Activated naive CD8-positive, alpha-beta T cell treated with anti-CD3 and anti-CD28 coated beads for 36 hours (primary cell): Measurements from ENCODE around the gene SREBF1. TPM values are rescaled to one million over a fixed set of nuclear protein-coding genes. Genes with fewer than 3 reads are reported as not detected.
"Not testable (repeated sequence)": the region's sequence is repeated elsewhere in the genome, so short reads cannot be mapped to it uniquely, and the experiment has no call there.

Source experiments
- DNase-seq: peaks from one replicate; pipeline ENCODE4 v3.0.0; 2021
- H3K27ac Mint-ChIP-seq: one replicate; pipeline ENCODE4 v1.8.0; 2022; ENCODE audit warnings: mild to moderate bottlenecking, moderate library complexity, mixed read lengths
- H3K27me3 Mint-ChIP-seq: one replicate; pipeline ENCODE4 v1.8.0; 2022; ENCODE audit warnings: mild to moderate bottlenecking, mixed read lengths
- H3K36me3 Mint-ChIP-seq: one replicate; pipeline ENCODE4 v1.8.0; 2021; ENCODE audit warnings: mild to moderate bottlenecking, mixed read lengths
- H3K4me1 Mint-ChIP-seq: one replicate; pipeline ENCODE4 v1.8.0; 2021; ENCODE audit warnings: mixed read lengths
- H3K4me3 Mint-ChIP-seq: one replicate; pipeline ENCODE4 v1.8.0; 2022; ENCODE audit warnings: mild to moderate bottlenecking, moderate library complexity, mixed read lengths
- H3K9me3 Mint-ChIP-seq: one replicate; pipeline ENCODE4 v1.8.0; 2022; ENCODE audit warnings: mixed read lengths
- total RNA-seq, 2 experiments: library from RNA; stranded (reverse); gene quantifications; one replicate each; pipeline ENCODE4 v1.2.3, GENCODE V29; 2021

The SREBF1 gene
- total RNA-seq, 2 experiments from 2014 or later: 123 to 131 TPM

DNA sequence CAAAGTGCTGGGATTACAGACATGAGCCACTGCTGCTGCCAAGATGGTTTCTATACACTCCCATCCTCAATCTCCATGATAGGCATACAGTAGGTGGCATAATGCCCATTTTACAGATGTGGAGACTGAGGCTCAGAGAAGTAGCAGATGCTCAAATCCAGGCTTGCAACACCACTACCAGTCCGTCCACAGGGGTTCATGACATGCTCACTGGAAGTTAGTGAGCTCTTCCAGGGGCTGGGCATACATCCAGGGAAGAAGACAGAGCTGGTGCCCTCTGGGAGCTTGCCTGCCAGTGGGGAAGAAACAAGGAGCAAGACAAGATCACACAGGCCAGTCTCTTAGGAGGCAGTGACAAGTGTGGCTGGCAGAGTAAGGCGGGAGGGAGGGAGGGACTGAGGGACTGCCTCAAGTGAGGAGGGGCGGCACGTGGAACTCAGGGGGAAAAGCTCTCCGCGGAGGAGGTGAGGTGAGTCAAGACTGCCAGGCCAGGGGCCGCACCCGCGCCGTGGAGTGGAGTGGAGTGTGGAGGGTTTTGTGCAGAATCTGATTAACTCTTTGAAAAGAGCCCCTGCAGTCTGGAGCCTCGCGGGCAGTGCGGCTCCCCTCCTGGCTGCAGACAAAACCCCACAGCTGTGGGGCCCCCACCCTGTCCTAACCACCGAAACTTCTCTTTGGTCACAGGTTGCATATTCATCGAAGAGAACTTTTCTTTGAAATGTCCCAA lies 27.9 kb downstream of the SREBF1 start:
- Mint-ChIP-seq H3K9me3 (no peaks in the 10 kb centered on the region), H3K27ac (peak overlapping the region; percentile 17), H3K36me3 (peaks cover 6% of the 10 kb centered on the region), H3K27me3 (no peaks in the 10 kb centered on the region), H3K4me1 (peaks cover 20% of the 10 kb centered on the region), H3K4me3 (no peak overlapping the region)
- DNase-seq: peak; percentile 51

DNA sequence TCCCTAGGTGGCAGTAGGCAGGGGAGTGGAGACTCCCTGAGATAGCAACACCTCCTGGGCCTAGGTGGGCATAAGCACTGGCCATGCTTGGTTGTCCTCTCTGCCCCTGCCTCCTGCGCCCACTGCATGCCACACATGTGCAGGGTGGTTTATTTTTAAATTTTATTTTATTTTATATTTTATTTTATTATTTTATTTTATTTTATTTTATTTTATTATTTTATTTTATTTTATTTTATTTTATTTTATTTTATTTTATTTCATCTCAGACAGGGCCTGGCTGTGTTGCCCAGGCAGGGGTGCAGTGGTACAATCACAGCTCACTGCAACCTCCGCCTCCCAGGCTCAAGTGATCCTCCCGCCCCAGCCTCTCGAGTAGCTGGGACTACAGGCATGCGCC lies 28.6 kb downstream of the SREBF1 start:
- H3K4me1 Mint-ChIP-seq: peaks cover 20% of the 10 kb centered on the region
- not testable (repeated sequence) for H3K27ac Mint-ChIP-seq, H3K4me3 Mint-ChIP-seq, H3K27me3 Mint-ChIP-seq, H3K9me3 Mint-ChIP-seq, DNase-seq, H3K36me3 Mint-ChIP-seq

DNA sequence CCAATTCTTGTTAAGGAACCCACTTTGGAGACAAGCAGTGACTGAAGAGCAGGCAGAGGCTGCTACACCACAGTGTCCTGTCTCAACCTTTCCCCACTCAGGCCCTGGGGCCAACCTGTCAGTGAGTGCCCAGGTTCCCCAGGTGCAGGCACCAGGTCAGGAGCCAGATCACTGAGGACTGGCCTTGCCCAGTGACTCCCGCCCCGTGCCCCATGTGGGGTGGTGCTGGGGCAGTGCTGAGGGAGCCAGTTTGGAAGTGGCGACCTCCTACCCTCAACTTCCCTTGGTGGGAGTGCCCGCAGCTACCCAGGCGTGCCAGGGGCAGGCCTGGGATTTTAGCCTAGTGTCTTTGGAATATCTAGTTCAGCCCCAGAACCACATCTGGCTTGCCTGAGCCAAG lies 29.3 kb downstream of the SREBF1 start:
- peaks cover 6% of the 10 kb centered on the region for H3K36me3 Mint-ChIP-seq
- H3K27ac Mint-ChIP-seq: peak overlapping the region; percentile 6
- no peak overlapping the region for H3K4me3 Mint-ChIP-seq
- no peaks in the 10 kb centered on the region for H3K9me3 Mint-ChIP-seq
- H3K4me1 Mint-ChIP-seq: peaks cover 16% of the 10 kb centered on the region
- H3K27me3 Mint-ChIP-seq: no peaks in the 10 kb centered on the region
- no peak for DNase-seq

DNA sequence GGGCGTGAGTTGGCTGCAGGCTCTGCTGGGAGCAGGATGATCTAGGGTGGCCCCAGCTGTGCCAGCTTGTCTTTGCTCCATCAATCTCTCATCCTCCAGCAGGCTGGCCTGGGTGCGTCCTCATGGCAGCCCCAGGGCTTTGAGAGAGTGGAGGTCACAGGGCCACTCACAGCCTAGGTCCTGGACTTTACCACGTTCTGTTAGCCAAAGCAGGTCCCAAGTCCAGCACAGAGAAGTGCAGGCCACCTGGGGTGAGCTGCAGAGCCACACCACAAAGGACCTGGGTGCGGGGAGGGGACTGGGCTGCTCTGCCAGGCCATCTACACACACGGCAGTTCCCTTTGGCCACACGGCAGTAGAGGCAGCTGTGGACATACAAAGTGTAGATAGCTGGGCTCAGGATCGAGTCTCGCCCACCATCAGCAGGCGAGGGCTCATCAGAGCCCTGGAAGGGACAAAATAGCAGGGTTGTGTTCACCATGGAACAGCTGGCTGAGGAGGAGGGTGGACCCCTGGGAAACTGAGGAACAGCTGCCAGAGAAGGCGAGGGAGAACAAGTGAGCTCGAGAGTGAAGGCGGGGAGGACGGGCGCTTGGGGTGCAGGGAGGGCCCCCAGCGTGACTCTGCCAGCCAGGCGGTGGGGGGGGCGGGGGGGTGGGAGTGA lies 30.0 kb downstream of the SREBF1 start:
- H3K36me3 Mint-ChIP-seq: peaks cover 6% of the 10 kb centered on the region
- no peaks in the 10 kb centered on the region for H3K27me3 Mint-ChIP-seq
- no peaks in the 10 kb centered on the region for H3K9me3 Mint-ChIP-seq
- peak overlapping the region; percentile 46 for H3K27ac Mint-ChIP-seq
- H3K4me3 Mint-ChIP-seq: no peak overlapping the region
- DNase-seq: no peak
- peaks cover 10% of the 10 kb centered on the region for H3K4me1 Mint-ChIP-seq

DNA sequence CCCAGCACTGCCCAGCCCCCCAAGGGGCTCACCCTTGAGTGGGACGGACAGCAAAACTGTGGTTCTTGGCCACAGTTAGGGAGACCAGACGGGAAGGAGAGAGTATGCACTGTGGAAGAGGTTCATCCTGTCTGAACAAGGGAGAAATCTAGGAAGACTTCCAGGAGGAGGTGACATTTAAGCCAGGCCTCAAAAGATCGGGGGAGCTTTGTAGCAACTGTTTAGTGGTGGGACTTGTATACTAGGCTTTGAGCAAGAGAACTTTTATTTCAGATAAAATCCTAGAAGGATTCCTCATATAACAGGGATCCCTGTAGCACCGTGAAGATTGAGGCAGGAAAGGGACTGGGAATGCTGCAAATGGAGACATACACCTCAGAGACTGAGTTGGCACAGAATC lies 30.8 kb downstream of the SREBF1 start:
- H3K9me3 Mint-ChIP-seq: no peaks in the 10 kb centered on the region
- peaks cover 3% of the 10 kb centered on the region for H3K36me3 Mint-ChIP-seq
- no peak for DNase-seq
- H3K4me3 Mint-ChIP-seq: no peak overlapping the region
- H3K4me1 Mint-ChIP-seq: peaks cover 7% of the 10 kb centered on the region
- no peaks in the 10 kb centered on the region for H3K27me3 Mint-ChIP-seq
- no peak overlapping the region for H3K27ac Mint-ChIP-seq

DNA sequence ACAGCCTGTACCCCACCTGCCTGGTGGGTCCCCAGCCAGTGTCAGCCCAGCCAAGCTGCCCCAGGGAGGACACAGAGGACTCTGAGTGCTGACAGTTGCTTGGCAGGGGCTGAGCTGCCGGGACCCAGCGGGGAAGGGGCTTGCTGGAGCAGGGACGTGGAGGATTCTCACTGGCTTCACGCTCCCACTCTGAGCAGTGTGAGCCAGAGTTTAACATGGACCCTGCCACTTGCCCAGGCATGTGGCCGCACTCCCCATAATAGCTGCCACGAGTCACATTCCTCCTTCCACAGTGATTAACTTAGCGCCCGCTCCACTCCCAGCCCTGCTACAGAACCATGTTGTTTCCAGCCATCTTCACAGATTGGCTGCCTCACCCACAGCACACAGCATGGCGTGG lies 31.2 kb downstream of the SREBF1 start:
- H3K36me3 Mint-ChIP-seq: peaks cover 3% of the 10 kb centered on the region
- DNase-seq: no peak
- H3K9me3 Mint-ChIP-seq: no peaks in the 10 kb centered on the region
- H3K4me1 Mint-ChIP-seq: peaks cover 7% of the 10 kb centered on the region
- no peaks in the 10 kb centered on the region for H3K27me3 Mint-ChIP-seq
- H3K27ac Mint-ChIP-seq: no peak overlapping the region
- no peak overlapping the region for H3K4me3 Mint-ChIP-seq

DNA sequence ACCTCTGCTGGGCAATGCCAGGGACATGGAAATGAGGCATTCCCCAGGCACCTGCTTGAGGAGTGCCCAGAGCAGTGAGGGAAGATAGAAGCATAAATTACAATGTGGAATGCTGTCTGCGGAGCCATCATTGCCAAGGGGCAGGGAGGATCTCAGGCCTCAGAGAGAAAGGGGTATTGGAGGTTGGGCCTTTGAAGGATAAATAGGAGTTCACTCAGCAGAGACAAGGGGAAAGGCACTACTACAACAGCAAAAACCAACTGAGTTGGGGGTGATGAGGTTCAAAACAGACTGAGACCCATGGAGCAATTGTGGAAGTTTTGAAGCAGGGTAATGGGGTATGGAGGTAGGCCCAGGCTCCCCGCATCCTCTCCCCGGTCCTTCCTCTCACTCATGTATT lies 32.8 kb downstream of the SREBF1 start:
- no peak overlapping the region for H3K4me3 Mint-ChIP-seq
- peaks cover 3% of the 10 kb centered on the region for H3K36me3 Mint-ChIP-seq
- peaks cover 6% of the 10 kb centered on the region for H3K4me1 Mint-ChIP-seq
- H3K27me3 Mint-ChIP-seq: no peaks in the 10 kb centered on the region
- H3K9me3 Mint-ChIP-seq: no peaks in the 10 kb centered on the region
- DNase-seq: no peak
- H3K27ac Mint-ChIP-seq: no peak overlapping the region

DNA sequence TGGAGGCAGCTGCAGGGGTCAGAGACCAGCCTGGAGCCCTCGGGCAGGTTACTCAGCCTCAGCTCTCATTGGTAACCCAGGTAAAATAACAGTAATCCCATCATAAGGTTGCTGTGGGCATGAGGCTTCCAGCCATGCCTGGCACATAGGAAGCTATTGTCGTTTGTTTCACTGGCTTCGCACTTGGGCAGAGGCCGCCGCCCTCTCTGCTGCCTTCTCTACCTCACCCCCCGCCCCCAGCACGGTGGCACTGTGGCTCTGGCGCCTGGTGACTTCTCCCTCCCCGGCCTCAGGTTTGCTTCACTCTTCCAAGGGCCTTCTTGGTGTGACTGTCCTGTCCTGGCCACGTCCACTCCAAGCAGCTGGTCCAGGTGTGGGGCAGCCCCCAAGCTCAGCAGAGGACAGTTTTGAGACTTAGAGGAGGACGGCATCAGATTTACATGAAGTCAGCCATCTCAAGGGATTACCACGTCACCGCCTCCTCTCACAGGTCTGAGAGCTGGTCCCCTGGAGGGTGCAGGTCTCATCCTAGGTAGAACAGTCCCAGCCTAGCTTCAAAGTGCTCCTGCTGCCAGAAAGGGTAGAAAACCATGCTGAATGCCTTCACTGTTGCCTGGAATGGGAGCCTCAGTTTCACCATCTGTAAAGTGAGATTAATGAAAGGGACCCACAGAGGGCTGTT lies 34.8 kb downstream of the SREBF1 start:
- no peaks in the 10 kb centered on the region for H3K9me3 Mint-ChIP-seq
- H3K4me3 Mint-ChIP-seq: no peak overlapping the region
- H3K4me1 Mint-ChIP-seq: no peaks in the 10 kb centered on the region
- no peaks in the 10 kb centered on the region for H3K27me3 Mint-ChIP-seq
- no peak for DNase-seq
- H3K27ac Mint-ChIP-seq: no peak overlapping the region
- H3K36me3 Mint-ChIP-seq: peaks cover 3% of the 10 kb centered on the region

DNA sequence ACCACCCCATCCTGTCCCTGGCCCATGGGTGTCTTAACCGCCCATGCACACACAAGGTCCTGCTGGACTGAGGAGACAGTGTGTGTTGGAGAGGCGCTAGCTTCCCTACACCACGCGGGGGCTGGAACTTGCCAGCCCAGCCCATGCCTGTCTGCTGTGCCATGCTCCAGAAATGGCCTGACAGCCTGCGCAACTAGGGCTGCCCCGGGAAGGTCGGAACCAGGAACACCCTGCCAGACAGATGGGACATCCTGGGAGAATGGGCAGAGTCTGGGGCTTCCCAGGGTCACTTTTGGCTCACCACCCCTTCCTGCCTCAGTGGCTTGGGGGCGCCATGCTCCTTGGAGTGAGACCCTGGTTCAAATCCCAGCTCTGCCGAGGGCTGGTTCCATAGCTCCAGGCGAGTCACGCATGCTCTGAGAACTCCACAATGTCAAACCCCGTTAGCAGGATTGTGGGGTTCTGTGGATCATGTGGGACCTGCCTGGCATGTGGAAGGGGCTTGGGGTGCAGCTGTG lies 36.2 kb downstream of the SREBF1 start:
- no peak overlapping the region for H3K27ac Mint-ChIP-seq
- H3K4me3 Mint-ChIP-seq: no peak overlapping the region
- no peaks in the 10 kb centered on the region for H3K9me3 Mint-ChIP-seq
- peaks cover 3% of the 10 kb centered on the region for H3K36me3 Mint-ChIP-seq
- no peaks in the 10 kb centered on the region for H3K4me1 Mint-ChIP-seq
- DNase-seq: no peak
- H3K27me3 Mint-ChIP-seq: no peaks in the 10 kb centered on the region

DNA sequence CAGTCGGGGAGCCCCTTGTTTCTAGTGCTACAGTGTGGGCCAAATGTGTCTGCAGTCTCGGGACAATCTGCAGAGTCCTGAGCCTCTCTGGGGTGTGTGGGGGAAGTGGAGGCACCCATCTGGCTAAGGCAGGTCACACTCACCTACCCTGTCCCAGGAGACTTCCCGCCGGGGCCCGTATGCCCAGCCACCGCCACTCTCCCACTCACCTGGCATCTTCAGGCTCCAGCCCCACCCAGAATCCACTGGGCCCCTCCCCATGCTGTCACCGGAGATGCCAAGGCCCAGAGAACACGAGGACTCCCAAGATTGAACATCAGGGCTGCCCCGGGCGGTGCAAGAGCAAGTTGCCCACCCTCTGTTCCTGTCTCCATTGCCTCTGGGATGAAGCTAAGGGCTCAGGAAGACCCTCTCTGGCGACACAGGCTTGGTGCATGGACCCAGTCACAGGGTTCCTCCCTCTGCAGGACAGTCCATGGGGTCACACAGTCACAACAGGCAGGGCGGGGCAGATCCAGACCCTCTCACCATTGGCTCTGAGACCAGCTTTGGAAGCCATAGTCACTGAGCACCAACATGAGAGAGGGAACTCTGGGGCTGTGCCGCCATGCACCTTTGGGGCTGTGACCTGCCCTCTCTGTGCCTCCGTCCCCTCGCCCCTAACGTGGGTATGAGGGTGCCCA lies 38.1 kb downstream of the SREBF1 start:
- Mint-ChIP-seq H3K4me1 (peaks cover 2% of the 10 kb centered on the region), H3K27me3 (no peaks in the 10 kb centered on the region), H3K27ac (no peak overlapping the region), H3K4me3 (no peak overlapping the region), H3K9me3 (no peaks in the 10 kb centered on the region), H3K36me3 (peaks cover 4% of the 10 kb centered on the region)
- no peak for DNase-seq

DNA sequence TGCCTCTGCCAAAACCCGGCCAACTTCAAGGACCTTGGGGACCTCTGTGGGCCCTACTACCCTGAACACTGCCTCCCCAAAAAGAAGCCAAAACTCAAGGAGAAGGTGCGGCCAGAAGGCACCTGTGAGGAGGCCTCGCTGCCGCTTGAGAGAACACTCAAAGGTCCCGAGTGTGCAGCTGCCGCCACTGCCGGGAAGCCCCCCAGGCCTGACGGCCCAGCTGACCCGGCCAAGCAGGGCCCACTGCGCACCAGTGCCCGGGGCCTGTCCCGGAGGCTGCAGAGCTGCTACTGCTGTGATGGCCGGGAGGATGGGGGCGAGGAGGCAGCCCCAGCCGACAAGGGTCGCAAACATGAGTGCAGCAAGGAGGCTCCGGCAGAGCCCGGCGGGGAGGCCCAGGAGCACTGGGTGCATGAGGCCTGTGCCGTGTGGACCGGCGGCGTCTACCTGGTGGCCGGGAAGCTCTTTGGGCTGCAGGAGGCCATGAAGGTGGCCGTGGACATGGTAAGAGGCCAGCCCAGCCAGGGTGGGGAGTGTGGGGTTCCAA lies 38.7 kb downstream of the SREBF1 start:
- no peaks in the 10 kb centered on the region for H3K9me3 Mint-ChIP-seq
- H3K4me3 Mint-ChIP-seq: no peak overlapping the region

DNA sequence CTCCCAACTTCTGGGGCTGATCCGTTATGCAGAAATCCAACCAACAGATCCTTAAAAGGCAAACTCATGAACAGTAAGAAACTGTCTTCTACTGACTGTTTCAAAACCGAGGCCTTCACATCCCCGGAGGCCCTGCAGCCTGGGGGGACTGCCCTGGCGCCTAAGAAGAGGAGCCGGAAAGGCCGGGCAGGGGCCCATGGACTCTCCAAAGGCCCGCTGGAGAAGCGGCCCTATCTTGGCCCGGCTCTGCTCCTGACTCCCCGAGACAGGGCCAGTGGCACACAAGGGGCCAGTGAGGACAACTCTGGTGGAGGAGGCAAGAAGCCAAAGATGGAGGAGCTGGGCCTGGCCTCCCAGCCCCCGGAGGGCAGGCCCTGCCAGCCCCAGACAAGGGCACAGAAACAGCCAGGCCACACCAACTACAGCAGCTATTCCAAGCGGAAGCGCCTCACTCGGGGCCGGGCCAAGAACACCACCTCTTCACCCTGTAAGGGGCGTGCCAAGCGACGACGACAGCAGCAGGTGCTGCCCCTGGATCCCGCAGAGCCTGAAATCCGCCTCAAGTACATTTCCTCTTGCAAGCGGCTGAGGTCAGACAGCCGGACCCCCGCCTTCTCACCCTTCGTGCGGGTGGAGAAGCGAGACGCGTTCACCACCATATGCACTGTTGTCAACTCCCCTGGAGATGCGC lies 39.5 kb downstream of the SREBF1 start:
- H3K4me1 Mint-ChIP-seq: peaks cover 11% of the 10 kb centered on the region
- no peaks in the 10 kb centered on the region for H3K9me3 Mint-ChIP-seq
- H3K4me3 Mint-ChIP-seq: no peak overlapping the region
- H3K36me3 Mint-ChIP-seq: peaks cover 6% of the 10 kb centered on the region
- DNase-seq: no peak
- H3K27me3 Mint-ChIP-seq: no peaks in the 10 kb centered on the region
- no peak overlapping the region for H3K27ac Mint-ChIP-seq

More for the DNA sequence above, 38.7 kb downstream of the SREBF1 start:
- no peaks in the 10 kb centered on the region for H3K27me3 Mint-ChIP-seq
- peaks cover 7% of the 10 kb centered on the region for H3K4me1 Mint-ChIP-seq
- no peak for DNase-seq
- no peak overlapping the region for H3K27ac Mint-ChIP-seq
- peaks cover 6% of the 10 kb centered on the region for H3K36me3 Mint-ChIP-seq

DNA sequence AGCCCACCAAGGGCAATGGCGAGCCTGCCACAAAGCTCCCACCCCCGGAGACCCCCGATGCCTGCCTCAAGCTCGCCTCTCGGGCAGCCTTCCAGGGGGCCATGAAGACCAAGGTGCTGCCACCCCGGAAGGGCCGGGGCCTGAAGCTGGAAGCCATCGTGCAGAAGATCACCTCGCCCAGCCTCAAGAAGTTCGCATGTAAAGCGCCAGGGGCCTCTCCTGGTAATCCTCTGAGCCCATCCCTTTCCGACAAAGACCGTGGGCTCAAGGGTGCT lies 40.1 kb downstream of the SREBF1 start:
- H3K27me3 Mint-ChIP-seq: no peaks in the 10 kb centered on the region
- H3K4me3 Mint-ChIP-seq: no peak overlapping the region
- no peaks in the 10 kb centered on the region for H3K9me3 Mint-ChIP-seq
- H3K36me3 Mint-ChIP-seq: peaks cover 6% of the 10 kb centered on the region
- no peak for DNase-seq
- H3K4me1 Mint-ChIP-seq: peaks cover 15% of the 10 kb centered on the region
- H3K27ac Mint-ChIP-seq: no peak overlapping the region

DNA sequence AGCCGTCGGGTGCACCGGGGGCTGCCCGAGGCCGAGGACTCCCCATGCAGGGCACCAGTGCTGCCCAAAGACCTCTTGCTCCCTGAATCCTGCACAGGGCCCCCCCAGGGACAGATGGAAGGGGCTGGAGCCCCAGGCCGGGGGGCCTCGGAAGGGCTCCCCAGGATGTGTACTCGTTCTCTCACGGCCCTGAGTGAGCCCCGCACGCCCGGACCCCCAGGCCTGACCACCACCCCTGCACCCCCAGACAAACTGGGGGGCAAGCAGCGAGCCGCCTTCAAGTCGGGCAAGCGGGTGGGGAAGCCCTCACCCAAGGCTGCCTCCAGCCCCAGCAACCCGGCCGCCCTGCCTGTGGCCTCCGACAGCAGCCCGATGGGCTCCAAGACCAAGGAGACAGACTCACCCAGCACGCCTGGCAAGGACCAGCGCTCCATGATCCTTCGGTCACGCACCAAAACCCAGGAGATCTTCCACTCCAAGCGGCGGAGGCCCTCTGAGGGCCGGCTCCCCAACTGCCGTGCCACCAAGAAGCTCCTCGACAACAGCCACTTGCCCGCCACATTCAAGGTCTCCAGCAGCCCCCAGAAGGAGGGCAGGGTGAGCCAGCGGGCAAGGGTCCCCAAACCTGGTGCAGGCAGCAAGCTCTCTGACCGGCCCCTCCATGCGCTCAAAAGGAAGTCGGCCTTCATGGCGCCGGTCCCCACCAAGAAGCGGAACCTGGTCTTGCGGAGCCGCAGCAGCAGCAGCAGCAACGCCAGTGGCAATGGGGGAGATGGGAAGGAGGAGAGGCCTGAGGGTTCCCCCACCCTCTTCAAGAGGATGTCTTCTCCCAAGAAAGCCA lies 40.6 kb downstream of the SREBF1 start:
- no peaks in the 10 kb centered on the region for H3K27me3 Mint-ChIP-seq
- H3K9me3 Mint-ChIP-seq: no peaks in the 10 kb centered on the region
- no peak overlapping the region for H3K27ac Mint-ChIP-seq
- peaks cover 6% of the 10 kb centered on the region for H3K36me3 Mint-ChIP-seq
- peaks cover 18% of the 10 kb centered on the region for H3K4me1 Mint-ChIP-seq
- no peak overlapping the region for H3K4me3 Mint-ChIP-seq
- no peak for DNase-seq
